Left ventricle myocardium inferior (tissue), 1 donor: ENCODE results near the gene SAMHD1. TPM values are rescaled to one million over a fixed set of nuclear protein-coding genes. Genes with fewer than 3 reads are reported as not detected.

ENCODE experiments used
- DNase-seq: peaks from one replicate; pipeline ENCODE4 v3.0.0-alpha.2; 2020
- H3K27ac ChIP-seq: fragments of 200-600 bp; replicated peaks from 2 replicates; pipeline ENCODE4 v1.8.0; 2021
- H3K27me3 ChIP-seq: fragments of 200-600 bp; 2 replicates; pipeline ENCODE4 v1.8.0; 2021; ENCODE audit warnings: low read depth
- H3K36me3 ChIP-seq: fragments of 200-600 bp; 2 replicates; pipeline ENCODE4 v1.8.0; 2021
- H3K4me1 ChIP-seq: fragments of 200-600 bp; 2 replicates; pipeline ENCODE4 v1.8.0; 2021
- H3K4me3 ChIP-seq: fragments of 200-600 bp; 2 replicates; pipeline ENCODE4 v1.8.0; 2021; ENCODE audit warnings: mild to moderate bottlenecking, moderate library complexity
- H3K9me3 ChIP-seq: fragments of 200-600 bp; replicated peaks from 2 replicates; pipeline ENCODE4 v1.8.0; 2021
- intact Hi-C: fragments of 100-400 bp; cut with micrococcal nuclease; formaldehyde crosslinking; loops from one replicate; pipeline ENCODE4 v1.11.0; 2022
- total RNA-seq: library from RNA; stranded (reverse); fragmentation: NEBNext Ultra II Directional; extraction: Animal tissue kit (Norgen Biotek cat#: 25700); gene quantifications from one replicate; pipeline ENCODE4 v1.2.1, GENCODE V29; 2021
- TF ChIP-seq, protein P1 (sequence below): fragments of 200-600 bp; IDR thresholded peaks from 2 replicates; pipeline ENCODE4 v1.8.0; 2021; ENCODE audit warnings: antibody characterized with exemption, mild to moderate bottlenecking, borderline replicate concordance
- donor health status: DM: no; HTN: yes; CAD: no; lungs with severe emphysema.

Gene SAMHD1
- total RNA-seq, 1 donor from 2014 or later = 37.8 TPM

DNA sequence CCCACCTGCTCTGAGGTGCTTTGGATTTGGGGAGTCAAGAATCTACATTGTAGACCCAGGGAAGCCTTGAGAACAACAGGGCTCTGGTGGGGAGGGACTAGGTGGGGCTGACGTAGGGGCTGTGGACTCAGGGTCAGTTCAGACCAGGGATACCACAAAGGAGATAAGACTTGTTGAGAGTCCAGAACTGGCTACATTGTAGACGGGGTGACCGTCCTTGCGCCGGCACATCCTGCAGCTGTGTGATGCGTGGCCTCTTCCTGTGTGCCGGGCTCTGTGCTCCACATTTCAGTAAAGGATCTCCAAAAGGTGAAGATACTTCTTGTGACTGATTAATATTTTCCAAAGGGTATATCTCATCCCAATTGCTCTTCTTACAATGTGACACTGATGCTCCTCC, 85.3 kb downstream of the SAMHD1 start:
- H3K4me3 ChIP-seq = no peak overlapping the region
- intact Hi-C loops = no loop called here
- peaks cover 35% of the 10 kb centered on the region for H3K4me1 ChIP-seq
- no peaks in the 10 kb centered on the region for H3K36me3 ChIP-seq
- no peak for DNase-seq
- H3K27me3 ChIP-seq = no peaks in the 10 kb centered on the region
- H3K27ac ChIP-seq = peak overlapping the region; percentile 41
- TF ChIP-seq, protein P1, sequence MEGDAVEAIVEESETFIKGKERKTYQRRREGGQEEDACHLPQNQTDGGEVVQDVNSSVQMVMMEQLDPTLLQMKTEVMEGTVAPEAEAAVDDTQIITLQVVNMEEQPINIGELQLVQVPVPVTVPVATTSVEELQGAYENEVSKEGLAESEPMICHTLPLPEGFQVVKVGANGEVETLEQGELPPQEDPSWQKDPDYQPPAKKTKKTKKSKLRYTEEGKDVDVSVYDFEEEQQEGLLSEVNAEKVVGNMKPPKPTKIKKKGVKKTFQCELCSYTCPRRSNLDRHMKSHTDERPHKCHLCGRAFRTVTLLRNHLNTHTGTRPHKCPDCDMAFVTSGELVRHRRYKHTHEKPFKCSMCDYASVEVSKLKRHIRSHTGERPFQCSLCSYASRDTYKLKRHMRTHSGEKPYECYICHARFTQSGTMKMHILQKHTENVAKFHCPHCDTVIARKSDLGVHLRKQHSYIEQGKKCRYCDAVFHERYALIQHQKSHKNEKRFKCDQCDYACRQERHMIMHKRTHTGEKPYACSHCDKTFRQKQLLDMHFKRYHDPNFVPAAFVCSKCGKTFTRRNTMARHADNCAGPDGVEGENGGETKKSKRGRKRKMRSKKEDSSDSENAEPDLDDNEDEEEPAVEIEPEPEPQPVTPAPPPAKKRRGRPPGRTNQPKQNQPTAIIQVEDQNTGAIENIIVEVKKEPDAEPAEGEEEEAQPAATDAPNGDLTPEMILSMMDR = no peak
- no peaks in the 10 kb centered on the region for H3K9me3 ChIP-seq

DNA sequence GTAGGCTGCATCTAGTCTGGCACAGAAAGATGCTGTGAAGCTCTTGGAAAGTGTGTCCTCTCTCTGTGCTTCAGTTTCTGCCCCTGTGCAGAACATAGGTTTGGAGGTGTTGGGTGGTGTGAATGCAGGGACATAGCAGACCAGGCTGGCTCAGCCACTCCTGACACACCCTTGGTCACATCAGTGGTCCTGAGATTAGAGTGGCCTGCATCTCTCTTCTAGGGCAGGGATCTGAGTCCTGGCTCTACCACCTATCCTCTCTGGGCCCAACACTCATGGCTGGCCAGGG, 85.7 kb downstream of the SAMHD1 start:
- intact Hi-C loops = no loop called here
- peak overlapping the region; percentile 2 for H3K27ac ChIP-seq
- TF ChIP-seq, protein P1 = no peak

DNA sequence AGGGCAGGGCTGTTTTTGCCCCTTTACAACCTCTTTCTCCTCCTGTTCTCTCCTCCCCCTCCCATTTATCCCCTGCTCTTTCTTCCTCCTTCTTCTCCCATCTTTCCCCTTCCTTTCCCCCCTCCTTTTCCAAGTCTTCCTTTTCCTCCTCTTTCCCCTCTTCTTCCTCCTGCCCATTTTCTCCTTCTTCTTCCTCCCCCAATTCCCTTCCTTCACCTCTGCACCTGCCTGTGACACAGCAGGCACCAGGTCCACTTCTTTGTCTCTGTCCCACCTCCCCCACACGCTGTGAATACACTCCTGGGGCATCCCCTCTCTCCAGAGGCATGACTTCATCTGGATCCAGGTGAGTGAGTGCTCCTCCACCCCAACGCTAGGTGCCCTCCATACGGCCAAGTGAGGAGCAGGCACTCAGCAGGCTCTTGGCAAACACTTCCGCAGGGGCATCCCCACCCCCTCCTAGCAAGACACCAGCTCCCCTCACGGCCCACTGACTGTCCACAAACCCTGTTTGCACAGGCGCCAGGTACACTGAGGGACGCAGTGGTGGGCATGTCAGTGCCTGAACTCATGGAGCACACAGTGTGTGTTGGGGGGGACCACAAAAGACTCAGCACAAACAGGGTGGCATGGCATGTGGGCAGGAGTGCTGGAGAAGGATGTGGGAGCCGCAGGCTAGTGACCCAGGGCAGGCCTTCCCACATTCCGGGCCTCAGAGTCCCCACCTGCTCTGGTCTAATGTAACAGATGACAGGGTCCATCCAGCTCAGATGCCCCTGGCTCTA, 86.2 kb downstream of the SAMHD1 start:
- Histone ChIP-seq H3K36me3 (no peaks in the 10 kb centered on the region), H3K4me1 (peaks cover 44% of the 10 kb centered on the region), H3K4me3 (no peak overlapping the region), H3K27ac (peak overlapping the region; percentile 2), H3K27me3 (no peaks in the 10 kb centered on the region), H3K9me3 (no peaks in the 10 kb centered on the region)
- TF ChIP-seq, protein P1 = no peak
- no peak for DNase-seq
- intact Hi-C loops = no loop called here

More for the DNA sequence above, 85.7 kb downstream of the SAMHD1 start:
- Histone ChIP-seq H3K36me3 (no peaks in the 10 kb centered on the region), H3K27me3 (no peaks in the 10 kb centered on the region), H3K4me1 (peaks cover 38% of the 10 kb centered on the region), H3K9me3 (no peaks in the 10 kb centered on the region), H3K4me3 (no peak overlapping the region)
- no peak for DNase-seq

DNA sequence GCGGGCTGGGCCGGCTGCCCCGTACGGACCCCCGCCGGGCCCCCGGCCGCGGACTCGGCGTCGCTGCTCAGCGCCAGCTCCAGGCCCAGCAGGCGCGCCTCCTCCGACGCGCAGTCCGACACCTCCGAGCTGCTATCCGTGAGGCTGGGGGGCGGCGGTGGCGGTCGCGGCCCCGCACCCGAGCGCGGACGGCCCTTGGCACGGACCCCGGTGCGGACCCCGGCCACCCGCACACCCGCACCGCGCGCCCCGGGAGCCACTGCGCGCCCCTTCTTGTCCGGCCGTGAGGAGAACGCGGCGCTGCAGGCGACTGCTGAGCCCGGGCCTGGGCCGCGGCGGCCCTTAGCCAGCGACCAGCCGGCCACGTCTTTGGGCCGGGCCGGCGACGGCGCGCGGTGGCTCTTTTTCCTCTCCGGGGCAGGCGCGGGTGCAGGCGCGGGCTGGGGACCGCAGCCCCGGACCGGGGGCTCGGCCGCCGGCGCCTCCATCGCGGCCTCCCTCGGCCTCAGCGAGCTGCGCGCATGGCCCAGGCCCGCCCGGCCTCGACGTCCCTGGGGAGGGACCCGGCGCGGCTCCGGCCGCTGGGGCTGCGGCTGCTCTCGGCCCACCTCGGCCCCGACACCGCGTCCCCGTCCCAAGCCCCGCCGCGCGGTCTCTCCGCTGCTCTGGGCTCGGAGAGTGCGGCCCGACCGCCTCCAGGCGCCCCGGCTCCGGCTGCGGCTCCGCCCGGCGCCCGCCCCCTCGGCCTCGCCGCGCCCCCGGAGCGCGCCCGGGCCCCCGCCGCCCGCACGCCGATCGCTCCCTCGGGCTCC, 88.4 kb downstream of the SAMHD1 start:
- peak overlapping the region; percentile 77 for H3K4me3 ChIP-seq
- peaks cover 64% of the 10 kb centered on the region for H3K4me1 ChIP-seq
- H3K9me3 ChIP-seq = no peaks in the 10 kb centered on the region
- no peaks in the 10 kb centered on the region for H3K36me3 ChIP-seq
- H3K27ac ChIP-seq = peak overlapping the region; percentile 95
- H3K27me3 ChIP-seq = no peaks in the 10 kb centered on the region
- intact Hi-C loops = no loop called here
- TF ChIP-seq, protein P1 = no peak
- no peak for DNase-seq

DNA sequence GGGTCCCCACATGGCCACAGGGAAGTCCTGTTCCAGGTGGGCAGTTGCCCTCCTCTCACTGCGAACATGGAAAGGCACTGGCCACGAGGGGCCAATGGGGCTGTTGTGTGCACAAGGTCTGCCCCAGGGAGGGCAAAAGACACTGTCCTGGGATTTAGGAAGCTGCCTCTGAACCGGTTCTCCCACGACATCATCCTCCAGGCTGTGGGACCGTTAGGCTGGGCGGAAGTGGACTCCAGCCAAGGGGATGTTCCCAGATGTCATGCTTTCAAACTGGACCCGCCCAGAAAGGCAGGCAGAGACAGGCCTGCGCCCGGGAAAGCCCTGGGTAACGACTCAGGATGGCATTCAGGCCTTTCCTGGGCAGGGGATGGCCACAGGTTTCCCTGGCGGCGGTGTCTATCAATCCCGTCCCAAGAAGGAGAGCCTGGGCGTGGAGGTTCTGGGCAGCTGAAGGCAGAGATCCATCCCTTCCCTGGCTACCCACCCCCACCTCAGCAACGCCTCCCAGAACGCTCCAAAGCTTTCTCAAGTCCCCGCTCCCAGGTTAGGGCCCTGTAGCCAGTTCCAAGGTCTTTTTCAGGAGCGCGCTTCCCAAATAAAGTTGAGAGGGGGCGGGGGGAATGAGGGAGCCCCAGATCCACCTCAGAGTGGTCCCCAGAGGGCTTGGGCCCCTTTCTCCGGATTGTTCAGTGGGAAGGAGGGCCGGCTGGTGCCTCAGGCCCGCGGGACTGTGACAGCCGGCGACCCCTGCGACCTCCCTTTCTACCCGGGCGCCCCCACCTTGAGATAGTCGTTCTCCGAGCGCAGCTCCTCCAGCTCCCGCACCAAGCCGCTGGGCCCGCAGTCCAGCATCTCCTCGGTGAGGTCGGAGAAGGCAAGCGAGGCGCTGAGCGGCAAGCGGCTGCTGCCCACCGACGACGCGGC, 89.4 kb downstream of the SAMHD1 start:
- Histone ChIP-seq H3K36me3 (no peaks in the 10 kb centered on the region), H3K27ac (peak overlapping the region; percentile 95), H3K4me1 (peaks cover 74% of the 10 kb centered on the region), H3K27me3 (no peaks in the 10 kb centered on the region), H3K4me3 (peak overlapping the region; percentile 77), H3K9me3 (no peaks in the 10 kb centered on the region)
- intact Hi-C loops = no loop called here
- DNase-seq = peak; percentile 90
- TF ChIP-seq, protein P1 = no peak
